ENCODE measurements around the gene FHIT. TPM values are rescaled to one million over a fixed set of nuclear protein-coding genes. Genes with fewer than 3 reads are reported as not detected.

FHIT gene
- total RNA-seq, 1 donor from 2014 or later: 16.1 TPM

- no peak for TF ChIP-seq CTCF (IDR thresholded peaks at IDR 0.05; ENCODE audit: unreplicated experiment)
- H3K27ac Mint-ChIP-seq: no peak overlapping the region
- no peak overlapping the region for H3K4me3 Mint-ChIP-seq (ENCODE audit: low read depth)
- DNase-seq (ENCODE audit: low spot score, unreplicated experiment): no peak
- no peaks in the 10 kb centered on the region for H3K27me3 Mint-ChIP-seq
- peaks cover 3% of the 10 kb centered on the region for H3K4me1 Mint-ChIP-seq (ENCODE audit: low read depth)
- no peaks in the 10 kb centered on the region for H3K9me3 Mint-ChIP-seq (ENCODE audit: low read depth)
- H3K36me3 Mint-ChIP-seq (ENCODE audit: insufficient read depth): no peaks in the 10 kb centered on the region
Observed at GRCh38 chr3:61138401-61138800, 112.9 kb downstream of the FHIT start.

- H3K9me3 Mint-ChIP-seq (ENCODE audit: low read depth): no peaks in the 10 kb centered on the region
- TF ChIP-seq CTCF (IDR thresholded peaks at IDR 0.05; ENCODE audit: unreplicated experiment): no peak
- no peak overlapping the region for H3K27ac Mint-ChIP-seq
- no peak overlapping the region for H3K4me3 Mint-ChIP-seq (ENCODE audit: low read depth)
- H3K36me3 Mint-ChIP-seq (ENCODE audit: insufficient read depth): no peaks in the 10 kb centered on the region
- H3K4me1 Mint-ChIP-seq (ENCODE audit: low read depth): peaks cover 1% of the 10 kb centered on the region
- H3K27me3 Mint-ChIP-seq: no peaks in the 10 kb centered on the region
- no peak for DNase-seq (ENCODE audit: low spot score, unreplicated experiment)
Observed at GRCh38 chr3:61136191-61136590, 115.1 kb downstream of the FHIT start.

- H3K9me3 Mint-ChIP-seq (ENCODE audit: low read depth): no peaks in the 10 kb centered on the region
- no peak for DNase-seq (ENCODE audit: low spot score, unreplicated experiment)
- no peak overlapping the region for H3K27ac Mint-ChIP-seq
- no peak overlapping the region for H3K4me3 Mint-ChIP-seq (ENCODE audit: low read depth)
- no peaks in the 10 kb centered on the region for H3K36me3 Mint-ChIP-seq (ENCODE audit: insufficient read depth)
- H3K4me1 Mint-ChIP-seq (ENCODE audit: low read depth): no peaks in the 10 kb centered on the region
- no peaks in the 10 kb centered on the region for H3K27me3 Mint-ChIP-seq
- no peak for TF ChIP-seq CTCF (IDR thresholded peaks at IDR 0.05; ENCODE audit: unreplicated experiment)
Observed at GRCh38 chr3:61134532-61134931, 116.7 kb downstream of the FHIT start.

- no peaks in the 10 kb centered on the region for H3K27me3 Mint-ChIP-seq
Observed at GRCh38 chr3:61132062-61132461, 119.2 kb downstream of the FHIT start.

GRCh38 chr3:61118830-61119229 is 132.4 kb downstream of the FHIT start:
- no peak for TF ChIP-seq CTCF (IDR thresholded peaks at IDR 0.05; ENCODE audit: unreplicated experiment)
- H3K27ac Mint-ChIP-seq: no peak overlapping the region
- peaks cover 13% of the 10 kb centered on the region for H3K9me3 Mint-ChIP-seq (ENCODE audit: low read depth)
- no peaks in the 10 kb centered on the region for H3K27me3 Mint-ChIP-seq
- peaks cover 3% of the 10 kb centered on the region for H3K36me3 Mint-ChIP-seq (ENCODE audit: insufficient read depth)
- DNase-seq (ENCODE audit: low spot score, unreplicated experiment): no peak
- no peak overlapping the region for H3K4me3 Mint-ChIP-seq (ENCODE audit: low read depth)
- H3K4me1 Mint-ChIP-seq (ENCODE audit: low read depth): peaks cover 3% of the 10 kb centered on the region

More at GRCh38 chr3:61132062-61132461, 119.2 kb downstream of the FHIT start:
- no peak for TF ChIP-seq CTCF (IDR thresholded peaks at IDR 0.05; ENCODE audit: unreplicated experiment)
- H3K36me3 Mint-ChIP-seq (ENCODE audit: insufficient read depth): no peaks in the 10 kb centered on the region
- no peak for DNase-seq (ENCODE audit: low spot score, unreplicated experiment)
- no peak overlapping the region for H3K4me3 Mint-ChIP-seq (ENCODE audit: low read depth)
- H3K9me3 Mint-ChIP-seq (ENCODE audit: low read depth): no peaks in the 10 kb centered on the region
- H3K27ac Mint-ChIP-seq: no peak overlapping the region
- no peaks in the 10 kb centered on the region for H3K4me1 Mint-ChIP-seq (ENCODE audit: low read depth)
